C4-2B (cell line): Measurements from ENCODE around the gene NUBPL.

Experiments used
- CTCF ChIP-seq: fragments of 450-650 bp; conservative IDR thresholded peaks from 2 replicates; pipeline ENCODE4 v1.5.1; 2017; ENCODE audit warnings: mild to moderate bottlenecking
- ZFX ChIP-seq: fragments of 450-650 bp; IDR thresholded peaks from 2 replicates; pipeline ENCODE4 v1.6.1; 2017

GRCh38 chr14:31568161-31568560 is 7.0 kb downstream of the NUBPL start:
- TF ChIP-seq CTCF (no peak), ZFX (no peak)
